ENCODE measurements around the gene PDIA6.

DNA sequence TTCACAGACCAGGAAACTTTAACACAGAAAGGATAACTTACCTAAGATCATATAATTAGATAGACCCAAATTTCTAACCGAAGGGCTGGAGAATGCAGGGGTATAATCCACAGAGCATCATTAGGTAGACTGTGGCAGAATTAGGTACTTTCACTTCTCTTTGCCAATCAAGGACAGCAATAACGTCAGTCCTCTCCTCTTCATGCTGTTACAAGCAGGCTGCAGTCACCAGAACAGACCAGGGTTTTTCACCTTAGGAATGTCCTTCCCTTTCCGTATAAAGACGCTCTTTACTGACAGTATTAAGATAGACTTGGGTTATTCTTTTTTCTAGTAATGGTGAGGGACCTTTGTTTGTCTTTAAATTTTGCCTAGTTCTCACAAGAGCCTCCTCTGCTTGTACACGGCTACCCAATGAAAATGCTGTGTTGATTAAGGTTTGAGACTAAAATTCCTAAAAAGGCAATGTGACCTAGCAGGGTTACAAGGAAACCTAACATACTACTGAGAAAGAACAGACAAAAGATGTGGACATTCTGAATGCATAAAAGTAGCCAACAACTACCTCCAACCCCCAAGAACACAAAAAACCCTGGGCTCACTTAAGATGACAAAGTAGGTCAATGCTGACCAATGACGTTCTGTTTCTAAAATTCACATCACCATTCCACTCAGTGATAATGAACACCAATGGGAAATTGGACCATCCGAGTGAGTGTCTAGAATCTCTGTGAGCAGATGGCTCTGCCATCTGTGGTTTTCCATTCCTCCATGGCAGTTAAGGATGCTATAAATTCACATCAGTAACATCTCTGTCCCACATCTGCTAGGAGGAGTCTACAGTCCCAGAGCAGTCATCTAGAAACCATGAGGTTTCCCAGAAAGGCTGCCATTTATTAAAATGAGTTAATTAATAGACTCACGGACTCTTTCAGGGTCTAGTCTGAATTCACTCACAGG is 2.1 kb downstream of the PDIA6 start:
- TF ChIP-seq GABPA (IDR thresholded peaks at IDR 0.05; ENCODE audit: low read depth): no peak
- TF ChIP-seq, protein P1, sequence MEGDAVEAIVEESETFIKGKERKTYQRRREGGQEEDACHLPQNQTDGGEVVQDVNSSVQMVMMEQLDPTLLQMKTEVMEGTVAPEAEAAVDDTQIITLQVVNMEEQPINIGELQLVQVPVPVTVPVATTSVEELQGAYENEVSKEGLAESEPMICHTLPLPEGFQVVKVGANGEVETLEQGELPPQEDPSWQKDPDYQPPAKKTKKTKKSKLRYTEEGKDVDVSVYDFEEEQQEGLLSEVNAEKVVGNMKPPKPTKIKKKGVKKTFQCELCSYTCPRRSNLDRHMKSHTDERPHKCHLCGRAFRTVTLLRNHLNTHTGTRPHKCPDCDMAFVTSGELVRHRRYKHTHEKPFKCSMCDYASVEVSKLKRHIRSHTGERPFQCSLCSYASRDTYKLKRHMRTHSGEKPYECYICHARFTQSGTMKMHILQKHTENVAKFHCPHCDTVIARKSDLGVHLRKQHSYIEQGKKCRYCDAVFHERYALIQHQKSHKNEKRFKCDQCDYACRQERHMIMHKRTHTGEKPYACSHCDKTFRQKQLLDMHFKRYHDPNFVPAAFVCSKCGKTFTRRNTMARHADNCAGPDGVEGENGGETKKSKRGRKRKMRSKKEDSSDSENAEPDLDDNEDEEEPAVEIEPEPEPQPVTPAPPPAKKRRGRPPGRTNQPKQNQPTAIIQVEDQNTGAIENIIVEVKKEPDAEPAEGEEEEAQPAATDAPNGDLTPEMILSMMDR (IDR thresholded peaks at IDR 0.05; ENCODE audit: insufficient read depth, low read length): no peak
- TF ChIP-seq, protein P2, sequence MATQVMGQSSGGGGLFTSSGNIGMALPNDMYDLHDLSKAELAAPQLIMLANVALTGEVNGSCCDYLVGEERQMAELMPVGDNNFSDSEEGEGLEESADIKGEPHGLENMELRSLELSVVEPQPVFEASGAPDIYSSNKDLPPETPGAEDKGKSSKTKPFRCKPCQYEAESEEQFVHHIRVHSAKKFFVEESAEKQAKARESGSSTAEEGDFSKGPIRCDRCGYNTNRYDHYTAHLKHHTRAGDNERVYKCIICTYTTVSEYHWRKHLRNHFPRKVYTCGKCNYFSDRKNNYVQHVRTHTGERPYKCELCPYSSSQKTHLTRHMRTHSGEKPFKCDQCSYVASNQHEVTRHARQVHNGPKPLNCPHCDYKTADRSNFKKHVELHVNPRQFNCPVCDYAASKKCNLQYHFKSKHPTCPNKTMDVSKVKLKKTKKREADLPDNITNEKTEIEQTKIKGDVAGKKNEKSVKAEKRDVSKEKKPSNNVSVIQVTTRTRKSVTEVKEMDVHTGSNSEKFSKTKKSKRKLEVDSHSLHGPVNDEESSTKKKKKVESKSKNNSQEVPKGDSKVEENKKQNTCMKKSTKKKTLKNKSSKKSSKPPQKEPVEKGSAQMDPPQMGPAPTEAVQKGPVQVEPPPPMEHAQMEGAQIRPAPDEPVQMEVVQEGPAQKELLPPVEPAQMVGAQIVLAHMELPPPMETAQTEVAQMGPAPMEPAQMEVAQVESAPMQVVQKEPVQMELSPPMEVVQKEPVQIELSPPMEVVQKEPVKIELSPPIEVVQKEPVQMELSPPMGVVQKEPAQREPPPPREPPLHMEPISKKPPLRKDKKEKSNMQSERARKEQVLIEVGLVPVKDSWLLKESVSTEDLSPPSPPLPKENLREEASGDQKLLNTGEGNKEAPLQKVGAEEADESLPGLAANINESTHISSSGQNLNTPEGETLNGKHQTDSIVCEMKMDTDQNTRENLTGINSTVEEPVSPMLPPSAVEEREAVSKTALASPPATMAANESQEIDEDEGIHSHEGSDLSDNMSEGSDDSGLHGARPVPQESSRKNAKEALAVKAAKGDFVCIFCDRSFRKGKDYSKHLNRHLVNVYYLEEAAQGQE (IDR thresholded peaks at IDR 0.05; ENCODE audit: insufficient replicate concordance, low read depth): no peak
- no peak for TF ChIP-seq POLR2AphosphoS5 (IDR thresholded peaks at IDR 0.05; ENCODE audit: low read depth)
- no peak for TF ChIP-seq SPI1 (IDR thresholded peaks at IDR 0.05; ENCODE audit: borderline replicate concordance, low read depth)

Measured in HL-60 (cell line).